Activated naive CD4-positive, alpha-beta T cell treated with anti-CD3 and anti-CD28 coated beads for 36 hours (primary cell): ENCODE results near the gene VWA8. TPM values are rescaled to one million over a fixed set of nuclear protein-coding genes. Genes with fewer than 3 reads are reported as not detected.
"Not testable (repeated sequence)": the region's sequence is repeated elsewhere in the genome, so short reads cannot be mapped to it uniquely, and the experiment has no call there.

Experiments
- CTCF ChIA-PET: fragments of 350-600 bp; sonication (Branson Sonifier 250); formaldehyde crosslinking; loops from one replicate; lab custom pipeline; 2021; ENCODE audit warnings: antibody characterized with exemption; lab: Charles Lee
- DNase-seq: peaks from one replicate; pipeline ENCODE4 v3.0.0-alpha.2; 2020
- H3K27ac Mint-ChIP-seq: one replicate; pipeline ENCODE4 v1.8.0; 2021; ENCODE audit warnings: mild to moderate bottlenecking, mixed read lengths
- H3K27me3 Mint-ChIP-seq: one replicate; pipeline ENCODE4 v1.8.0; 2021; ENCODE audit warnings: low read depth, mixed read lengths
- H3K36me3 Mint-ChIP-seq: one replicate; pipeline ENCODE4 v1.8.0; 2021; ENCODE audit warnings: low read depth, mixed read lengths
- H3K4me1 Mint-ChIP-seq: one replicate; pipeline ENCODE4 v1.8.0; 2021; ENCODE audit warnings: low read depth, mixed read lengths
- H3K4me3 Mint-ChIP-seq: one replicate; pipeline ENCODE4 v1.8.0; 2021; ENCODE audit warnings: mild to moderate bottlenecking, moderate library complexity, mixed read lengths
- H3K9me3 Mint-ChIP-seq: one replicate; pipeline ENCODE4 v1.8.0; 2021; ENCODE audit warnings: mixed read lengths
- intact Hi-C: fragments of 100-400 bp; cut with micrococcal nuclease; formaldehyde crosslinking; loops from one replicate; pipeline ENCODE4 v1.15.1; 2023
- total RNA-seq, 2 experiments: library from RNA; stranded (reverse); gene quantifications; one replicate each; pipeline ENCODE4 v1.2.3, GENCODE V29; 2021

Gene VWA8
- total RNA-seq, 2 experiments from 2014 or later: 21.2 to 21.5 TPM

- no peak overlapping the region for H3K4me3 Mint-ChIP-seq
- H3K36me3 Mint-ChIP-seq: peaks cover 31% of the 10 kb centered on the region
- intact Hi-C loops: no loop called here
- no peak for DNase-seq
- H3K27ac Mint-ChIP-seq: no peak overlapping the region
- H3K4me1 Mint-ChIP-seq: no peaks in the 10 kb centered on the region
- H3K9me3 Mint-ChIP-seq: no peaks in the 10 kb centered on the region
- CTCF ChIA-PET: no interaction called here
- H3K27me3 Mint-ChIP-seq: no peaks in the 10 kb centered on the region
Measured at GRCh38 chr13:41891119-41891518, 69.8 kb downstream of the VWA8 start.

GRCh38 chr13:41883147-41883546, 77.8 kb downstream of the VWA8 start:
- Mint-ChIP-seq H3K4me1 (no peaks in the 10 kb centered on the region), H3K9me3 (no peaks in the 10 kb centered on the region), H3K27me3 (no peaks in the 10 kb centered on the region), H3K4me3 (no peak overlapping the region), H3K36me3 (peaks cover 48% of the 10 kb centered on the region), H3K27ac (no peak overlapping the region)
- intact Hi-C loops: no loop called here
- DNase-seq: no peak
- CTCF ChIA-PET: no interaction called here

GRCh38 chr13:41881890-41882289, 79.0 kb downstream of the VWA8 start:
- intact Hi-C loops, H3K27me3 Mint-ChIP-seq, H3K27ac Mint-ChIP-seq, H3K9me3 Mint-ChIP-seq, DNase-seq, H3K4me1 Mint-ChIP-seq, H3K4me3 Mint-ChIP-seq: not testable (repeated sequence)
- peaks cover 42% of the 10 kb centered on the region for H3K36me3 Mint-ChIP-seq
- CTCF ChIA-PET: interaction anchor here (1.8 kb wide), 1 partner anchor 14 kb away, joined by 5 read pairs; no protein-coding TSS in a partner anchor

- Mint-ChIP-seq H3K4me1 (no peaks in the 10 kb centered on the region), H3K36me3 (peaks cover 38% of the 10 kb centered on the region), H3K27ac (no peak overlapping the region), H3K4me3 (no peak overlapping the region), H3K9me3 (no peaks in the 10 kb centered on the region), H3K27me3 (no peaks in the 10 kb centered on the region)
- no peak for DNase-seq
- intact Hi-C loops: no loop called here
- CTCF ChIA-PET: interaction anchor here (1.8 kb wide), 1 partner anchor 13 kb away, joined by 5 read pairs; no protein-coding TSS in a partner anchor
Measured at GRCh38 chr13:41880966-41881365, 79.9 kb downstream of the VWA8 start.

GRCh38 chr13:41864658-41865057, 96.3 kb downstream of the VWA8 start:
- H3K27ac Mint-ChIP-seq: no peak overlapping the region
- H3K9me3 Mint-ChIP-seq: no peaks in the 10 kb centered on the region
- peaks cover 28% of the 10 kb centered on the region for H3K36me3 Mint-ChIP-seq
- H3K4me3 Mint-ChIP-seq: no peak overlapping the region
- no peak for DNase-seq
- H3K27me3 Mint-ChIP-seq: no peaks in the 10 kb centered on the region
- CTCF ChIA-PET: no interaction called here
- no peaks in the 10 kb centered on the region for H3K4me1 Mint-ChIP-seq
- intact Hi-C loops: no loop called here

DNA sequence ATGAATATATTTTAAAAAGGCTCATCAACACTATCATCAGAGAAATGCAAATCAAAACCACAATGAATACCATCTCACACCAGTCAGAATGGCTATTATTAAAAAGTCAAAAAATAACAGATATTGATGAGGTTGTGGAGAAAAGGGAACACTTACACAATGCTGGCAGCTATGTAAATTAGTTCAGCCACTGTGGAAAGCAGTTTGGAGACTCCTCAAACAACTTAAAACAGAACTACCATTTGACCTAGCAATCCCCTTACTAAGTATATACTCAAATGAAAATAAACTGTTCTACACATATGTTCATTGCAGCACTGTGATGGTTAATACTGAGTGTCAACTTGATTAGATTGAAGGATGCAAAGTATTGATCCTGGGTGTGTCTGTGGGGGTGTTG, 98.2 kb downstream of the VWA8 start:
- H3K27me3 Mint-ChIP-seq, H3K9me3 Mint-ChIP-seq, CTCF ChIA-PET, H3K4me1 Mint-ChIP-seq, H3K27ac Mint-ChIP-seq, H3K4me3 Mint-ChIP-seq, intact Hi-C loops, DNase-seq: not testable (repeated sequence)
- peaks cover 30% of the 10 kb centered on the region for H3K36me3 Mint-ChIP-seq

DNA sequence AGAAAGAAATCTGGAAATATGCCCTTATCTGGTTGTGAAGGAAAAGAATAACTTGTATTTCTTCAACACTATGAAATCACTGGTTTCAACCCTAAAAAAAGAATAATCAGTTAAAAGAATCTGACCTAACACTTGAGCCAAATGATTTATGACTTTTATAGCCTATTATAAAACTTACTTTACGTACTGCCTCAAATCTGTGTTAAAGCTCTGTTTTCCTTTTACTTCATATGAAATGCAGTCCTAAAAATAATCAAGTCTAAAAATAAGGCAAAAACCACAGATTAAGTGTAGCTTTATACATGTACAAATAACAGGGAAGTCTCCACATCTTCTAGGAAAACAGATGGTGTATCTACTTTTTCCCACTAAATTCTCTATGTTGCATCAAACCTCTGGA, 101.3 kb downstream of the VWA8 start:
- Mint-ChIP-seq H3K4me1 (no peaks in the 10 kb centered on the region), H3K9me3 (no peaks in the 10 kb centered on the region), H3K27ac (no peak overlapping the region), H3K27me3 (no peaks in the 10 kb centered on the region), H3K36me3 (peaks cover 34% of the 10 kb centered on the region), H3K4me3 (no peak overlapping the region)
- intact Hi-C loops: no loop called here
- CTCF ChIA-PET: no interaction called here
- no peak for DNase-seq

GRCh38 chr13:41858780-41859179, 102.1 kb downstream of the VWA8 start:
- no peak for DNase-seq
- H3K27me3 Mint-ChIP-seq: no peaks in the 10 kb centered on the region
- peaks cover 33% of the 10 kb centered on the region for H3K36me3 Mint-ChIP-seq
- intact Hi-C loops: no loop called here
- H3K9me3 Mint-ChIP-seq: no peaks in the 10 kb centered on the region
- no peak overlapping the region for H3K4me3 Mint-ChIP-seq
- CTCF ChIA-PET: interaction anchor here (0.6 to 0.7 kb wide), 2 partner anchors 29 to 104 kb away, joined by 3 read pairs; no protein-coding TSS in a partner anchor
- no peak overlapping the region for H3K27ac Mint-ChIP-seq
- H3K4me1 Mint-ChIP-seq: no peaks in the 10 kb centered on the region

GRCh38 chr13:41854758-41855157, 106.2 kb downstream of the VWA8 start:
- no peak overlapping the region for H3K27ac Mint-ChIP-seq
- peaks cover 39% of the 10 kb centered on the region for H3K36me3 Mint-ChIP-seq
- no peaks in the 10 kb centered on the region for H3K27me3 Mint-ChIP-seq
- no peaks in the 10 kb centered on the region for H3K9me3 Mint-ChIP-seq
- no peak overlapping the region for H3K4me3 Mint-ChIP-seq
- intact Hi-C loops: no loop called here
- no peaks in the 10 kb centered on the region for H3K4me1 Mint-ChIP-seq
- no peak for DNase-seq
- CTCF ChIA-PET: interaction anchor here (0.6 kb wide), 1 partner anchor 77 kb away, joined by 3 read pairs; no protein-coding TSS in a partner anchor

DNA sequence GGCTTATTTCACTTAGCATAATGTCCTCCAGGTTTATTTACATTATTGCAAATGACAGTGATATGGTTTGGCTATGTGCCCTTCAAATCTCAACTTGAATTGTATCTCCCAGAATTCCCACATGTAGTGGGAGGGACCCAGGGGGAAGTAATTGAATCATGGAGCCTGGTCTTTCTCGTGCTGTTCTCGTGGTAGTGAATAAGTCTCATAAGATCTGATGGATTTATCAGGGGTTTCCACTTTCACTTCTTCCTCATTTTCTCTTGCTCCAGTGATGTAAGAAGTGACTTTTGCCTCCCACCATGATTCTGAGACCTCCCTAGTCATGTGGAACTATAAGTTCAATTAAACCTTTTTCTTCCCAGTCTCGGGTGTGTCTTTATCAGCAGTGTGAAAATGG, 109.6 kb downstream of the VWA8 start:
- DNase-seq: no peak
- no peak overlapping the region for H3K4me3 Mint-ChIP-seq
- H3K27me3 Mint-ChIP-seq: no peaks in the 10 kb centered on the region
- H3K36me3 Mint-ChIP-seq: peaks cover 40% of the 10 kb centered on the region
- H3K4me1 Mint-ChIP-seq: no peaks in the 10 kb centered on the region
- no peaks in the 10 kb centered on the region for H3K9me3 Mint-ChIP-seq
- H3K27ac Mint-ChIP-seq: no peak overlapping the region
- intact Hi-C loops: no loop called here
- CTCF ChIA-PET: no interaction called here

DNA sequence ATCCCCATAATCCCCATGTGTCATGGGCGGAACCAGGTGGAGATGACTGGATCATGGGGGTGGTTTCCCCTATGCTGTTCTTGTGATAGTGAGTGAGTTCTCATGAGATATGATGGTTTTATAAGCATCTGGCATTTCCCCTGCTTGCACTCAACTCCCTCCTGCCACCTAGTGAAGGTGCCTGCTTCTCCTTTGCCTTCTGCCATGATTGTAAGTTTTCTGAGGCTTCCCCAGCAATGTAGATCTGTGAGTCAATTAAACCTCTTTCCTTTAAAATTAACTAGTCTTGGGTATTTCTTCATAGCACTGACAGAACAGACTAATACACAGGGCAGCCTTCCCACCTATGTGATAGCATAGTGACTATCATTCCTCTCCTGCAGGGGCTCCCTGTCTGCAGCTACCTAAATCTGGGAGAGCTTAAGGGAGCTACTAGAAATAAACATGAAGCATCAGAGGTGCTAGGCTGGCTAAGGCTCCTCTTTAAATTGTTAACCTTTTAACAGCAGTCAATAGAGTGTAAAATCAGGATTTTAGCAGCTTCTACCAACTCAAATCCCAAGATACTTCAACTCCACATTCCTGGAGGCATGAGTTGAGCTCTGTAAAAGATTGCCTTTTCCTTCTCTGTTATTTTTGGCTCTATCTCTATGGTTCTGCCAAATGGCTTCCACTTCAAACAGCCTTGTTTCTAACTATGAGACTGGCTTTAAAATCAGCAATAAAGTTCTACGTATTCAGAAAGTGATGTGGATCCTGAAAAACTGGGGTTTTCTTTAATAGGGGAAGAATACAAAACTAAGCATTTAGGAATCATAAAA, 112.3 kb downstream of the VWA8 start:
- no peaks in the 10 kb centered on the region for H3K9me3 Mint-ChIP-seq
- intact Hi-C loops: no loop called here
- no peak overlapping the region for H3K4me3 Mint-ChIP-seq
- no peaks in the 10 kb centered on the region for H3K27me3 Mint-ChIP-seq
- DNase-seq: peak; percentile 24
- H3K36me3 Mint-ChIP-seq: peaks cover 36% of the 10 kb centered on the region
- no peak overlapping the region for H3K27ac Mint-ChIP-seq
- CTCF ChIA-PET: no interaction called here
- no peaks in the 10 kb centered on the region for H3K4me1 Mint-ChIP-seq

- no peak overlapping the region for H3K27ac Mint-ChIP-seq
- intact Hi-C loops: no loop called here
- no peaks in the 10 kb centered on the region for H3K9me3 Mint-ChIP-seq
- no peak for DNase-seq
- no peaks in the 10 kb centered on the region for H3K27me3 Mint-ChIP-seq
- CTCF ChIA-PET: no interaction called here
- no peaks in the 10 kb centered on the region for H3K4me1 Mint-ChIP-seq
- H3K36me3 Mint-ChIP-seq: peaks cover 29% of the 10 kb centered on the region
- H3K4me3 Mint-ChIP-seq: no peak overlapping the region
Measured at GRCh38 chr13:41847216-41847615, 113.7 kb downstream of the VWA8 start.

DNA sequence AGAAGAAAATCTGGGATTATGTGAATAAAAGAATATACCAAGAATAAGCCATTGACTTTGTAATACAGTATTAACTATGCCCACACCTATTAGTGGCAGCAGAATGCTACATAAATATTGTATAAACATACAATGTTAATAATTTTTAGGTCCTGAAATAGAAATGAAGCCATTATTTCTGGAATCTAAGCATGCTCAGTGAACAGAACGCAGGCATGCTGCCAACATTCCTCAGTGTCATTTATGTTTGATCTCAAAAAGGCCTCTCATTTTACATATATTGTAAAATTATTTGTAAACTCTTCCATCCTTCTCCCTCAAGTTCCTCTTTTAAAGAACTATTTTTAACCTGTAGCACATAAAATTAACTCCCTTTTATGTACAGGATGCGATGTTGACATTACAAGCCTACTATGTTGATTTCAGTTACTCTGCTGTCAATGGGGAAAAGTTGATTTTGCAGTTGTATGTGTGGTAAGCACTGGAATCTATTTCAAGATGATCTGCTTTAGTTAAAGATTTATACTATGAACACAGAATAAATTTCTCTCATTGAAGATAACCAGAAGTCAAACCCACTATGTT, 118.8 kb downstream of the VWA8 start:
- H3K9me3 Mint-ChIP-seq: no peaks in the 10 kb centered on the region
- H3K27ac Mint-ChIP-seq: no peak overlapping the region
- intact Hi-C loops: no loop called here
- DNase-seq: no peak
- H3K36me3 Mint-ChIP-seq: peaks cover 32% of the 10 kb centered on the region
- H3K4me1 Mint-ChIP-seq: no peaks in the 10 kb centered on the region
- CTCF ChIA-PET: no interaction called here
- H3K27me3 Mint-ChIP-seq: no peaks in the 10 kb centered on the region
- H3K4me3 Mint-ChIP-seq: no peak overlapping the region
